Measurements from ENCODE around the gene ERICH4. TPM values are rescaled to one million over a fixed set of nuclear protein-coding genes. Genes with fewer than 3 reads are reported as not detected.

The ERICH4 gene
- total and polyA plus RNA-seq, 2 of the 8 experiments (the other 6 are each of a cell fraction or from before 2014, with no cell fraction given): not detected

DNA sequence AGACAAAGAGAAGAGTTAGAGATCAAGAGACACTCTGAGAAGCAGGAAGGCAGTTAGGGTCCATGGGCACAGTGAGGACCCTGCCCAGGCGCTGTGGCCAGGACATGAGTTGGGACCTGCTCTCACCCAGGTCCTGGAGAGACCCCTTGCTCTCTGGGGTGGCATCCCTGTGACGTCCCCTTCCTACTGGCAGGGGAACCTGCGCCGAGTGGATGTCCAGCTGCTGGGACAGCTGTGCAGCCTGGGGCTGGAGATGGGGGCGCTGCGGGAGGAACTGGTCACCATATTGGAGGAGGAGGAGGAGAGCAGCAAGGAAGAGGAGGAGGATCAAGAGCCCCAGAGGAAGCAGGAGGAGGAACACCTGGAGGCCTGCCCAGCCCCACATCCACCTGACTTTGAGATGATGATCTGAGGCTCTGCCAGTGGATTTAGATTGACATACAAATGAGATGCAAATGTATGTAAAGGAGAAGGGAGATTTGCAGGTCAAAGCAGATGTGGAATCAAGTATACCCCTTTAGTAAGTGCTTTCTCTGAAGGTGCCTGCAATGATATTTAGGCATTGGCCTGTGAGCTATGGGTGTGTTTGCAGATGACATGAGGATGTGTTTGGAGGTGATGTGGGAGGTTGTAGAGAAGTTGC is 978 bp downstream of the ERICH4 start (continued):
- TF ChIP-seq CTCF (IDR thresholded peaks at IDR 0.05; ENCODE audit: control extremely low read depth in 1 of 3, insufficient read depth in 1 of 3, low read depth in 1 of 3, low read length in 3 of 3): no peak
